A549 treated with AZD9567 at 1 μM for 4 hours (cell line): ENCODE data around the gene ZNF225. TPM values are rescaled to one million over a fixed set of nuclear protein-coding genes. Genes with fewer than 3 reads are reported as not detected.

Experiments used
- total RNA-seq: library from RNA; stranded (reverse); fragments of 200-300 nt; extraction: Qiagen RNA extraction; gene quantifications from 5 replicates; pipeline ENCODE4 v1.2.3, GENCODE V29; 2022; ENCODE audit not compliant: insufficient read depth

ZNF225 gene
- total RNA-seq, result 0.99 to 3.5 TPM (median 2.5 TPM) in 5 replicates

GRCh38 chr19:44113138-44113783 lies at the start of gene ZNF225:
TSS of gene ZNF225 (plus strand) at chr19:44113399. CDS start at chr19:44115828, 2,429 bp downstream.

GRCh38 chr19:44071824-44072542 lies 41.2 kb upstream of the ZNF225 start, which contains the start of gene ZNF284:
TSS of gene ZNF284 (plus strand) at chr19:44072159. CDS start at chr19:44076390, 4,231 bp downstream.

GRCh38 chr19:44093931-44094765 lies 19.1 kb upstream of the ZNF225 start, which contains the start of gene ZNF224:
TSS of gene ZNF224 (plus strand) at chr19:44094361. CDS start at chr19:44097874, 3,513 bp downstream.

GRCh38 chr19:44141191-44142058 lies 28.2 kb downstream of the ZNF225 start, which contains the start of gene ZNF234:
TSS of gene ZNF234 (plus strand) at chr19:44141554. CDS start at chr19:44144633, 3,079 bp downstream.

GRCh38 chr19:44164673-44165512 lies 51.7 kb downstream of the ZNF225 start, which contains the start of gene ZNF226:
TSS of gene ZNF226 (plus strand) at chr19:44165100. CDS start at chr19:44170081, 4,981 bp downstream.

Other genes with a start within 250 kb of the ZNF225 start
- gene ZNF404, start 229.4 kb upstream of the ZNF225 start, total RNA-seq, result 0.20 to 0.45 TPM (median 0.31 TPM) in 4 of 5 replicates, not detected in the other
- 9.3 to 20.4 TPM (median 10.4 TPM) in 5 replicates for gene ZNF45, start 178.1 kb upstream of the ZNF225 start, total RNA-seq
- gene ZNF221, start 162.2 kb upstream of the ZNF225 start, total RNA-seq, result 0.30 to 0.65 TPM (median 0.47 TPM) in 4 of 5 replicates, not detected in the other
- 2.1 to 5.6 TPM (median 2.5 TPM) in 5 replicates for gene ZNF155, start 129.2 kb upstream of the ZNF225 start, total RNA-seq
- 1.6 to 3.5 TPM (median 2.7 TPM) in 5 replicates for gene ZNF230, start 110.4 kb upstream of the ZNF225 start, total RNA-seq
- 3.0 to 3.7 TPM (median 3.5 TPM) in 5 replicates for gene ZNF222, start 88.0 kb upstream of the ZNF225 start, total RNA-seq
- 1.8 to 2.8 TPM (median 2.5 TPM) in 4 of 5 replicates, not detected in the other for gene ZNF223, start 61.4 kb upstream of the ZNF225 start, total RNA-seq
- gene ZNF284, start 41.2 kb upstream of the ZNF225 start, total RNA-seq, result 0.36 to 1.0 TPM (median 0.44 TPM) in 5 replicates
- gene ZNF224, start 19.0 kb upstream of the ZNF225 start, total RNA-seq, result 4.5 to 11.4 TPM (median 10.4 TPM) in 5 replicates
- gene ZNF234, start 28.2 kb downstream of the ZNF225 start, total RNA-seq, result 0.67 to 3.1 TPM (median 2.4 TPM) in 5 replicates
- gene ZNF226, start 51.7 kb downstream of the ZNF225 start, total RNA-seq, result 17.5 to 22.3 TPM (median 21.2 TPM) in 5 replicates
- gene ZNF227, start 99.1 kb downstream of the ZNF225 start, total RNA-seq, result 9.4 to 16.7 TPM (median 9.8 TPM) in 5 replicates
- 0.31 to 0.94 TPM (median 0.40 TPM) in 5 replicates for gene ZNF233, start 146.5 kb downstream of the ZNF225 start, total RNA-seq
- 2.7 to 3.2 TPM (median 3.1 TPM) in 5 replicates for gene ZNF235, start 191.6 kb downstream of the ZNF225 start, total RNA-seq
- 1.7 to 1.9 TPM (median 1.8 TPM) in 5 replicates for gene ZNF112, start 243.3 kb downstream of the ZNF225 start, total RNA-seq